ENCODE data around the gene STIM1. TPM values are rescaled to one million over a fixed set of nuclear protein-coding genes. Genes with fewer than 3 reads are reported as not detected.
A peak's percentile ranks its signal among the peaks of the same experiment; 100 is the strongest.

Gene STIM1
- total RNA-seq, 1 experiment from 2014 or later = 28.3 TPM

GRCh38 chr11:3958281-3958680, 102.8 kb downstream of the STIM1 start:
- Histone ChIP-seq H3K36me3 (ENCODE audit: low read depth) (no peaks in the 10 kb centered on the region), H2AFZ (no peak overlapping the region), H3K27ac (no peak overlapping the region), H3K9me2 (ENCODE audit: insufficient read depth) (no peaks in the 10 kb centered on the region), H4K20me1 (ENCODE audit: insufficient read depth) (no peaks in the 10 kb centered on the region), H3K4me2 (no peak overlapping the region), H3K9me3 (ENCODE audit: insufficient read depth, low read depth) (no peaks in the 10 kb centered on the region), H3F3A (ENCODE audit: insufficient read depth, low read depth) (peaks cover 9% of the 10 kb centered on the region), H3K4me1 (replicated peaks; ENCODE audit: insufficient read depth) (peaks cover 24% of the 10 kb centered on the region), H3K79me2 (ENCODE audit: low read depth) (no peaks in the 10 kb centered on the region), H3K4me3 (no peak overlapping the region), H3K27me3 (ENCODE audit: insufficient read depth, low read depth) (no peaks in the 10 kb centered on the region)
- BruUV-seq (replicated peaks) = no TSS peak
- TF ChIP-seq CTCF (conservative IDR thresholded peaks at IDR 0.05) (no peak), EZH2 (IDR thresholded peaks at IDR 0.05; ENCODE audit: low read depth) (no peak)
- ChIA-PET POLR2A (ENCODE audit: unreplicated experiment) (no interaction called here), CTCF (no interaction called here)
- intact Hi-C loops (cut with micrococcal nuclease; ENCODE audit: unreplicated experiment) = loop anchor here (5.0 kb wide), 2 partner anchors 51 to 101 kb away; partner anchors contain the start of gene STIM1
- DNase-seq = no peak

GRCh38 chr11:3959015-3959902, 103.8 kb downstream of the STIM1 start:
- intact Hi-C loops (cut with micrococcal nuclease; ENCODE audit: unreplicated experiment) = loop anchor here (5.0 kb wide), 2 partner anchors 52 to 102 kb away; partner anchors contain the start of gene STIM1
- TF ChIP-seq EZH2 (IDR thresholded peaks at IDR 0.05; ENCODE audit: low read depth) = no peak
- TF ChIP-seq CTCF (conservative IDR thresholded peaks at IDR 0.05) = 0 out of 2 replicates have a peak, but pooled peaks have one; percentile 15
- H3K9me3 ChIP-seq (ENCODE audit: insufficient read depth, low read depth) = no peaks in the 10 kb centered on the region
- peaks cover 5% of the 10 kb centered on the region for H3F3A ChIP-seq (ENCODE audit: insufficient read depth, low read depth)
- DNase-seq = no peak
- CTCF ChIA-PET = interaction anchor here (0.6 kb wide), 2 partner anchors 18 to 98 kb away, joined by 3 to 5 read pairs; no protein-coding TSS in a partner anchor
- H3K9me2 ChIP-seq (ENCODE audit: insufficient read depth) = no peaks in the 10 kb centered on the region
- H4K20me1 ChIP-seq (ENCODE audit: insufficient read depth) = no peaks in the 10 kb centered on the region
- POLR2A ChIA-PET (ENCODE audit: unreplicated experiment) = no interaction called here
- H3K4me3 ChIP-seq = no peak overlapping the region
- peak overlapping the region; percentile 12; the same call in 1 of the 2 replicates for H3K27ac ChIP-seq
- no peaks in the 10 kb centered on the region for H3K79me2 ChIP-seq (ENCODE audit: low read depth)
- H3K36me3 ChIP-seq (ENCODE audit: low read depth) = no peaks in the 10 kb centered on the region
- peaks cover 18% of the 10 kb centered on the region for H3K4me1 ChIP-seq (replicated peaks; ENCODE audit: insufficient read depth)
- no TSS peak for BruUV-seq (replicated peaks)
- H3K4me2 ChIP-seq = no peak overlapping the region
- H2AFZ ChIP-seq = no peak overlapping the region
- no peaks in the 10 kb centered on the region for H3K27me3 ChIP-seq (ENCODE audit: insufficient read depth, low read depth)

- Histone ChIP-seq H3K9me3 (ENCODE audit: insufficient read depth, low read depth) (no peaks in the 10 kb centered on the region), H3K79me2 (ENCODE audit: low read depth) (no peaks in the 10 kb centered on the region), H3F3A (ENCODE audit: insufficient read depth, low read depth) (peaks cover 1% of the 10 kb centered on the region; the same call in 1 of the 2 replicates), H3K27ac (peak overlapping the region; percentile 12; the same call in 1 of the 2 replicates), H3K4me3 (no peak overlapping the region), H3K4me1 (replicated peaks; ENCODE audit: insufficient read depth) (peaks cover 12% of the 10 kb centered on the region), H3K9me2 (ENCODE audit: insufficient read depth) (no peaks in the 10 kb centered on the region), H4K20me1 (ENCODE audit: insufficient read depth) (no peaks in the 10 kb centered on the region), H3K4me2 (no peak overlapping the region), H2AFZ (no peak overlapping the region), H3K36me3 (ENCODE audit: low read depth) (no peaks in the 10 kb centered on the region), H3K27me3 (ENCODE audit: insufficient read depth, low read depth) (no peaks in the 10 kb centered on the region)
- BruUV-seq (replicated peaks) = no TSS peak
- TF ChIP-seq EZH2 (IDR thresholded peaks at IDR 0.05; ENCODE audit: low read depth) = no peak
- no peak for TF ChIP-seq CTCF (conservative IDR thresholded peaks at IDR 0.05)
- ChIA-PET POLR2A (ENCODE audit: unreplicated experiment) (no interaction called here), CTCF (interaction anchor here (0.6 kb wide), 2 partner anchors 17 to 99 kb away, joined by 3 to 5 read pairs; no protein-coding TSS in a partner anchor)
- intact Hi-C loops (cut with micrococcal nuclease; ENCODE audit: unreplicated experiment) = loop anchor here (5.0 kb wide), 2 partner anchors 53 to 103 kb away; partner anchors contain the start of gene STIM1
- DNase-seq = peak in 1 of 2 experiments; percentile 57
Observed at GRCh38 chr11:3959903-3960265, 104.4 kb downstream of the STIM1 start.
